ENCODE data around the gene MLLT10. TPM values are rescaled to one million over a fixed set of nuclear protein-coding genes. Genes with fewer than 3 reads are reported as not detected.

Gene MLLT10
- total RNA-seq, 4 donors from 2014 or later = 23.5 to 39.7 (median 30.2) TPM

- no peak overlapping the region for H3K27ac ChIP-seq (replicated peaks in 1 of 4)
- no peaks in the 10 kb centered on the region for H3K9me3 ChIP-seq
- H3K4me1 ChIP-seq = peaks cover 0 to 27% (median 3%) of the 10 kb centered on the region in 4 donors
- H3K27me3 ChIP-seq = no peaks in the 10 kb centered on the region
- no peak overlapping the region for H3K4me3 ChIP-seq
- no peak for TF ChIP-seq POLR2A (IDR thresholded peaks at IDR 0.05; ENCODE audit: low read depth)
- no peak for TF ChIP-seq EP300 (IDR thresholded peaks at IDR 0.05)
- no peak for TF ChIP-seq POLR2AphosphoS5 (IDR thresholded peaks at IDR 0.05)
- no peak for TF ChIP-seq CTCF (IDR thresholded peaks at IDR 0.05)
- 74% methylated on average over 4 of the region's 4 CpGs for WGBS
- no peak for DNase-seq (ENCODE audit: extremely low spot score)
- peaks cover 0 to 15% (median 4%) of the 10 kb centered on the region in 4 donors for H3K36me3 ChIP-seq
- intact Hi-C loops (cut with DNase I) = no loop called here
Measured at GRCh38 chr10:21634599-21635365, 100.8 kb downstream of the MLLT10 start.

GRCh38 chr10:21637795-21638194 is 103.8 kb downstream of the MLLT10 start:
- Histone ChIP-seq H3K9me3 (no peaks in the 10 kb centered on the region), H3K27me3 (no peaks in the 10 kb centered on the region), H3K36me3 (peaks cover 0 to 15% (median 4%) of the 10 kb centered on the region in 4 donors), H3K4me3 (no peak overlapping the region), H3K27ac (replicated peaks in 1 of 4) (no peak overlapping the region), H3K4me1 (peaks cover 0 to 22% (median 3%) of the 10 kb centered on the region in 4 donors)
- intact Hi-C loops (cut with DNase I) = no loop called here
- 96% methylated on average over 3 of the region's 3 CpGs for WGBS
- DNase-seq (ENCODE audit: extremely low spot score) = no peak
- TF ChIP-seq CTCF (IDR thresholded peaks at IDR 0.05) = no peak

GRCh38 chr10:21638681-21639080 is 104.6 kb downstream of the MLLT10 start:
- H3K4me1 ChIP-seq = peaks cover 0 to 29% (median 3%) of the 10 kb centered on the region in 4 donors
- intact Hi-C loops (cut with DNase I) = no loop called here
- peaks cover 0 to 15% (median 4%) of the 10 kb centered on the region in 4 donors for H3K36me3 ChIP-seq
- no peaks in the 10 kb centered on the region for H3K27me3 ChIP-seq
- DNase-seq (ENCODE audit: extremely low spot score) = no peak
- no peak overlapping the region for H3K27ac ChIP-seq (replicated peaks in 1 of 4)
- WGBS = 62% methylated on average over 2 of the region's 2 CpGs
- H3K9me3 ChIP-seq = no peaks in the 10 kb centered on the region
- TF ChIP-seq POLR2A (IDR thresholded peaks at IDR 0.05; ENCODE audit: low read depth) (no peak), CTCF (IDR thresholded peaks at IDR 0.05) (no peak), POLR2AphosphoS5 (IDR thresholded peaks at IDR 0.05) (no peak), EP300 (IDR thresholded peaks at IDR 0.05) (no peak)
- H3K4me3 ChIP-seq = no peak overlapping the region

DNA sequence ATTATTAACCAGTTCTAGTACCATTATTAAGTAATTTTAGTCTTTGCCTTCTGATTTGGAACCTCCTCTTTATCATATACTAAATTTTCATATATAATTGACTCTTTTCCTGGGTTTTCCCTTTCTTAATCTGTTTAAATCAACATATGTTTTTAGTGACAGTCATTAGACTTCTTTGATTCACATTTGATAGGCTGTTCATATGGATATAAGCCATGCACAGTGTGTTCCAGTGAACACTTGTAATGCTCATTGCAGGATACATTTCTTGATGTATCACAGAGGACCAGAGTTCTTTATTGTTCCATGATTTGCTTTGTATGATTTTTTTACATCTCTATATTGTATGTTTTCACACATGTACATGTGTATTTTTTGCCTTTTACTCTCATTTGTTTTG is 114.0 kb downstream of the MLLT10 start:
- H3K36me3 ChIP-seq = peaks cover 0 to 6% (median 0%) of the 10 kb centered on the region in 4 donors
- H3K4me3 ChIP-seq = no peak overlapping the region
- no peak for DNase-seq (ENCODE audit: extremely low spot score)
- no peak overlapping the region for H3K27ac ChIP-seq (replicated peaks in 1 of 4)
- H3K4me1 ChIP-seq = peaks cover 0 to 20% (median 6%) of the 10 kb centered on the region in 4 donors
- no peaks in the 10 kb centered on the region for H3K9me3 ChIP-seq
- H3K27me3 ChIP-seq = no peaks in the 10 kb centered on the region
- intact Hi-C loops (cut with DNase I) = no loop called here
- TF ChIP-seq CTCF (IDR thresholded peaks at IDR 0.05) (no peak), POLR2AphosphoS5 (IDR thresholded peaks at IDR 0.05) (no peak), POLR2A (IDR thresholded peaks at IDR 0.05; ENCODE audit: low read depth) (no peak), EP300 (IDR thresholded peaks at IDR 0.05) (no peak)

Data from esophagus muscularis mucosa (tissue), 4 donors.